HG03159 (cell line): ENCODE measurements around the gene SET.
"Not testable (repeated sequence)": the region's sequence is repeated elsewhere in the genome, so short reads cannot be mapped to it uniquely, and the experiment has no call there.

Experiments used
- ATAC-seq: cut with Tn5 transposase; IDR thresholded peaks from one replicate; pipeline ENCODE4 v1.9.1; 2021; ENCODE audit warnings: mild to moderate bottlenecking, moderate library complexity; ENCODE audit not compliant: unreplicated experiment

The SET gene, protein sequence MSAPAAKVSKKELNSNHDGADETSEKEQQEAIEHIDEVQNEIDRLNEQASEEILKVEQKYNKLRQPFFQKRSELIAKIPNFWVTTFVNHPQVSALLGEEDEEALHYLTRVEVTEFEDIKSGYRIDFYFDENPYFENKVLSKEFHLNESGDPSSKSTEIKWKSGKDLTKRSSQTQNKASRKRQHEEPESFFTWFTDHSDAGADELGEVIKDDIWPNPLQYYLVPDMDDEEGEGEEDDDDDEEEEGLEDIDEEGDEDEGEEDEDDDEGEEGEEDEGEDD

DNA sequence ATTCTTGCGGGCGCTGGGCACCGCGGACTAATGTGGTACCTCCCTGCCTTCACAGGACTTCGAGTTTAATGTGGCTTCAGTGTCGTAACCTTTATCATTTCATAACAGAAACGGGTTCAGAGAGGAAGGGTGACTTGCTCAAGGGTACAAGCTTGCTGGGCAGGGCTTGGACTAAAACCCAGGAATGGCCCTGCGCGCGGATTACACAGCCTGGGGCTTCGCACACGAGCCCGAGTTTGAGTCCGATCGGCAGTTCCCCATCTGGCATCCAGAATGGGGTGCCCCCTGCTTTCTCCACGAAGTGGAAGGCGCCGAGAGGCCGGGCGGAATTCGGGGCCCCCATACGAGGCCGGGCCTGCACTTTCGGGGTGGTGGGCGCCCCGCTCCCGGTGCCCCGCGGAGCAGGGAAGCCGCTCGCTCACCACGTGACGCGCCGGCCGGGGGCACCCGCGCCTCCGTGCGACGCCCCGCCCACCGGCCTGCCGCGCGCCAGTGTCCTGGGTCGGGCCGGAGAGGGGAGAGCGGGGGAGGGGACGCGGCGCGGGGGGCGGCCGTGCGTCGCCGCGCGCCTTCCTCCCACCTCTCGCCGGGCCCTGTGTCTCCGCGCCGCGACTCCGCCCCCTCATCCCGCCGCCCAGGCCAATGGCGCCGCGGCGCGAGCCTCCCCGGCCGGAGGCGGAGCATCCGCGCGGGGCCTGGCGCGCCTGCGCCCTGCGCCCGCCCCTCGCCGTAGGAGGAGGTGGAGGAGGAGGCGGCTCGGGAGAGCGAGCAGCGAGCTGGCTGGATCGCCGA is at the start of gene SET:
Gene SET, plus strand, starts transcription at position 722 of the 792 bp plus-strand sequence. CDS start 361 bp downstream, outside the sequence.
- peak; percentile 65 for ATAC-seq

DNA sequence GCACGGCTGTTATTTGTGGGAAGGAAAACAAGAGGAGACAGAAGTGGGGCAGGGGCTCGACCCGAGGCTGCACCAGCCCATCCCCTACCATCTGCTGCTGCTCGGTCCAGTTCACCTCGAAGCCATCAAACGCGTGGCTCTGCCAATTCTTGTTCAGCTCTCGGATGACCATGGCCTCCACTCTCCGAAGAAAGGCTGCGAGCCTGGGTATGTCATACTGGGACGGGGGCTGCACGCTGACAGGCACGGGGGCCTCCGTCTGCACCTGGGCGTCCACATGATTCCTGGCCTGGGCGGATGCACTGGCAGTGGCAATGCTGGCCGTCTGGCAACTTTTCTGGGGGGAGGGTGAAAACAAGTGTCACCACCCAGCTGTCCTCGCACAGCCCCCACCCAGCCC is 48.4 kb upstream of the SET start:
- ATAC-seq, result no peak

DNA sequence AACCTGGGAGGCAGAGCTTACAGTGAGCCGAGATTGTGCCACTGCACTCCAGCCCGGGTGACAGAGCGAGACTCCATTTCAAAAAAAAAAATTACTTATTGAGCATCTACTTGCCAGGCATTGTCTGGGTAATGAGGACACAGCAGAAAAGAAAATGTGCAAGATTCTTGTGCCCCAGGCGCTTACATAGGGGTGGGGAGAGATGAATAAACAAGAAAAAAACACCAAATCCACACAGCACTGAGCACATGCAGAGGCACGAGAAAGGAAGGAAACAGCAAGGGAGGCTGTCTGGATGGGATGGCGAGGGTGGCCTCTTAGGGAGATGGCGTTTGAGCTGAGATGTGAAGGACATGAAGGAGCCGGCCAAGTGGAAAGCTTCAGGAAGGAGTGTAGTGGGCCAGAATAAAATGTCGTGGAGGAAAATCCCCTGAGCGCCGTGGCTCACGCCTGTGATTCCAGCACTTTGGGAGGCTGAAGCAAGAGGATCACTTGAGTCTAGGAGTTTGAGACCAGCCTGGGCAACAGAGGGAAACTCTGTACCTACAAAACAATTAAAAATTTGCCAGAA is 46.3 kb upstream of the SET start:
- ATAC-seq, result no peak

DNA sequence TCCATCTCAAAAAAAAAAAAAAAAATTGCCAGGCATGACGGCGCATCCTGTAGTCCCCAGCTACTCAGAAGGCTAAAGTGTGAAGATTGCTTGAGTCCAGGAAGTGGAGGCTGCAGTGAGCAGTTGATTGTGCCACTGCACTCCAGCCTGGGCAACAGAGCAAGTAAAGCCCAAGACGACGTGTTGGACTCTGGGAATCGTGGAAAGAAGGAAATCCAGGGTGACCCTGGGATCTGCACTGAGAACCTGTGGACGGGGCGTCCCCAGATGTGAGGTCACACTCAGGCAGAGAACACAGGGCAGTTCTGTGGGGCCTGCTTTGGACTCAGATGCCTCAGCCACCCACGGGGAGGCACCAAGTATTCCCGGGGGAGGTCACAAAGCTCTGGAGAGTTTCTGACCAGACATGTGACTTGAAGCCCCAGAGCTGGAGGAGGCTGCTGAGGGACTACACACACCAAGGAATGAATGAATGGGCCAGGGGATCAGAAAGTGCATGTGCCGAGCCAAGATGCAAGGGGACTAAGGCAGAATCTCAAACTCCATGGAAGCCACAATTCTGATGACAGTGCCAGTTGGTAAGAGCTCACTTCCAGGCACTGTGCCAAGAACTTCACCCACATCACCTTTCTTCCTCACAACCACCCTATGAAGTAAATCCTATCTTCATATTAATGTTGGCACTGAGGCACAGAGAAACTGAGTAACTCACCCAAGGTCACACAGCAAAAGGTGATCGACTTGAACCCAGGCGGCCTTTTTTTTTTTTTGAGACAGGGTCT is 45.3 kb upstream of the SET start:
- no peak for ATAC-seq

DNA sequence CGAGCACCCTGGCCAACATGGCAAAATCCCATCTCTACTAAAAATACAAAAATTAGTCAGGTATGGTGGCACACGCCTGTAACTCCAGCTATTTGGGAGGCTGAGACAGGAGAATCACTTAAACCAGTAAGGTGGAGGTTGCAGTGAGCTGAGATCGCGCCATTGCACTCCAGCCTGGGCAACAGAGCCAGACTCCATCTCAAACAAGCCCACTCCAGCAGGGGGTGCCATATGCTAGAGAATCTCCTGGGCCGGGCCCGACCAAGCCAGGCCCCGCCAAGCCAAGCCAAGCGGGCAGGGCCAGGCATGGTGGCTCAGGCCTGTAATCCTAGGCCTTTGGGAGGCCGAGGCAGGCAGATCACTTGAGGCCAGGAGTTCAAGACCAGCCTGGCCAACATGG is 40.8 kb upstream of the SET start:
- ATAC-seq, result not testable (repeated sequence)

DNA sequence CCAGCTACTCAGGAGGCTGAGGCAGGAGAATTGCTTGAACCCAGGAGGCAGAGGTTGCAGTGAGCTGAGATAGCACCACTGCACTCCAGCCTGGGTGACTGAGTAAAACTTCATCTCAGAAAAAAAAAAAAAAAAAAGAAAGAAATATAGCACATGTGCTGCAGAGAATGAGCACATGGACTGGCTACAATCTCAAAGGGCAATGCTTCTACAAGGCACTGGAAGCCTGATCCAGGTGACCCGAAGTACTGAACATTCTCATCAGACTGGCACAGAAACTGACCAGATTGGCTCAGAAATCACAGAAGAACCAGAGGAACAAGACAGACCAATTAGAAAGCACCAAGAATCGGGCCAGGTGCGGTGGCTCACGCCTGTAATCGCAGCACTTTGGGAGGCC is 37.2 kb upstream of the SET start:
- ATAC-seq, result no peak

DNA sequence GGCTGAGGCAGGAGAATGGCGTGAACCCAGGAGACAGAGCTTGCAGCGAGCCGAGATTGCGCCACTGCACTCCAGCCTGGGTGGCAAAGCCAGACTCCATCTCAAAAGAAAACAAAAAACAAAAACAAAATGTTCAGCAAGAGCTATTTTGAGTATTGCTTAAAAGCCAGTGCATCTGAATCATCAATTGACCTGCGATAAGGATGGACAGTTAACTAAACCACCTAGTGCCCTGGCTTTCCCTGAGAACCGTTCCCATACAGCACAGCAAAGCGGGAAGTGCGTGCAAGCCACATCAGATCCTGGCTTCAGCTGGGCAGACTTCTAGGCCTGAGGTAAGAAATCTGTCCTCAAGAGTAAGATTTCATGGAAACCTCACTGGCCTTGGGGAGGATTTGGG is 35.1 kb upstream of the SET start:
- no peak for ATAC-seq

DNA sequence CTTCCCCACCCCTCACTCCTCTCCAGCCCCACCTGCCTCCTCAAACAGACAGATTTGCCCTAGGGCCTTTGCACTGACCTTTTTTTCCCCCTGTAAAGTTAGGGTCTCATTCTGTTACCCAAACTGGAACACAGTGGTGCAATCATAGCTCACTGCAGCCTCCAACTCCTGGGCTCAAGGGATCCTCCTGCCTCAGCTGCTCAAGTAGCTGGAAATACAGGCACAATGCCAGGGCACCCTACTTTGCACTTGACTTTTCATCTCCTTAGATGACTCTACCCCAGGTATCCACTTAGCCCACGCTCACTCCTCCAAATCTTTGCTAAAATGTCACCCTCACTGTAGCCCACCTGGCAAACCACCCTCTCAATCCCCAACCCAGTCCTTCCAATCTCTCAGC is 34.5 kb upstream of the SET start:
- no peak for ATAC-seq

DNA sequence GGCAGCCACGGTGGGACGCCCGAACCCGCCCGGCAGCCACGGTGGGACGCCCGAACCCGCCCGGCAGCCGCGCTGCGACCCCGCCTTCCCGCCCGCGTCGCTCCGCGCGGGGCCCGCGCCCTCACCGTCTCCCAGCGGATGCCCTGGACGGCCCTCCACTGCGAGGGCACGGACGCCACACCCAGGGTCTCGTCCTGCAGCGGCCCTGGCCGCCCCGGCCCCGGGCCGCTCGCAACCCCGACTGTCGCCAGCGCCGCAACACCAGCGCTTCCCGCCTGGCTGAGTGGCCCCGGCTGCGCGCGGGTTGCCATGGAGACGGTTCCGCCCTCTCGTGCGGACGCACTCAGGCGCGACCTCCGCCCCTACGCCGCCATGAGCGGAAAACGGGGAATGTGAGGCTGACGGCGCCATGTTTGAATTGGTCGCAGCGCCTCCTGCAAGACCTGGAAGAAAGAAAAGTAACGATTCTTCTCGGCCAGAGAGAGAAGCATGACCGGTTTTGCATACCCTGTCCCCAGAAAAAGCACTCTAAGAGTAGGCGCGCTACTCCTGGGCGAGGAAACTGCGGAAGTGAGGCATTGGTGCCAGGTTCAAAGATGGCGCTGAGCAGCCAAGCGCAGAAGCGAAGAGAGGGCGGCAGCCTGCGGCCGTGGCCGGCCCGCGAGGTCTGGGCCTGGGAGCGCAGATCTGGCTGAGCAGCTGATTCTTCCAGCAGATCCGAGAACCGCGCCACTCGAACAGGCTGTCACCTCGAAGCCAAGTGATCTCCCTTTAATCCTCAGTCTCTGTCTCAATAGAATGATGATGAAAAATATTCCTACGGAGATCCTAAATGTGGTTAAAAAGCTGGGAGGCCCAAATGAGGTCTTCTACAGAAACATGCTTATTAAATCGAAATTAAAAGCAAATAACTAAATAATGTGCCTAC is 32.3 kb upstream of the SET start, which contains the start of gene DYNC2I2:
Gene DYNC2I2, minus strand, starts transcription at position 432 of the 928 bp plus-strand sequence. Its CDS starts 121 bp downstream, at position 311.
- peak; percentile 74 for ATAC-seq

DNA sequence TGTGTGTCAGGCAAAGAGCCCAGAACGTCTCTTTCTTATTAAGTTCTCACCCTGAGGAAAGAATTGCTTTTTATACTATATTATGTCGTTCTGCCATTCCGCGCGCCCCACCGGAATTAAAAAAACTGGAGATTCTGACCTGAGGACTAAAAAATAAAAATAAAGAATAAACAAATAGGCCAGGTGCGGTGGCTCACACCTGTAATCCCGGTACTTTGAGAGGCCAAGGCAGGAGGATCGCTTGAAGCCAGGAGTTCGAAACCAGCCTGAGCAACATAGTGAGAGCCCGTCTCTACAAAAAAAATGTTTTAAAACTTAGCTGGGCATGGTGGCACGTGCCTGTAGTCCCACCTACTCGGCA is 31.7 kb upstream of the SET start:
- ATAC-seq, result no peak

DNA sequence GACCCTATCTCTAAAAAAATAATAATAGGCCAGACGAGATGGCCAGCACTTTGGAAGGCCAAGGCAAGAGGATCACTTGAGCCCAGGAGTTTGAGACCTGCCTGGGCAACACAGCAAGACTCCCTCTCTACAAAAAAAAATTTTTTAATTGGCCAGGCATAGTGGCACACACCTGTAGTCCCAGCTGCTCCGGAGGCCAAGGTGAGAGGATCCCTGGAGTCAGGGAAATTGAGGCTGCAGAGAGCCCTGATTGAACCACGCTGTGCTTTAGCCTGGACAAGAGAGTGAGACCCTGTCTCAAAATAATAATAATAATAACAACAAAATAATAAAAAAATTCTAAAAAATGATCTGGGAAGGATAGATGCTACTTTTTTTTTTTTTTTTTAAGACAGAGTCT is 31.2 kb upstream of the SET start:
- ATAC-seq, result no peak

DNA sequence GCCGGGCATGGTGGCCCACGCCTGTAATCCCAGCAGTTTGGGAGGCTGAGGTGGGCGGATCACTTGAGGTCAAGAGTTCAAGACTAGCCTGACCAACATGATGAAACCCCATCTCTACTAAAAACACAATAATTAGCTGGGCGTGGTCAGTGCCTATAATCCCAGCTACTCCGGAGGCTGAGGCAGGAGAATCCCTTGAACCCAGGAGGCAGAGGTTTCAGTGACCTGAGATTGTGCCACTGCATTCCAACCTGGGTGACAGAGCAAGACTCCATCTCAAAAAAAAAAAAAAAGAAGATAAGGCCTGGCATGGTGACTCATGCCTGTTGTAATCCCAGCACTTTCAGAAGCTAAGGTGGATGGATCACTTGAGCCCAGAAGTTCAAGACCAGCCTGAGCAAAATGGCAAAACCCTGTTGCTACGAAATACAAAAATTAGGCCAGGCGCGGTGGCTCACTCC is 22.5 kb upstream of the SET start:
- not testable (repeated sequence) for ATAC-seq

DNA sequence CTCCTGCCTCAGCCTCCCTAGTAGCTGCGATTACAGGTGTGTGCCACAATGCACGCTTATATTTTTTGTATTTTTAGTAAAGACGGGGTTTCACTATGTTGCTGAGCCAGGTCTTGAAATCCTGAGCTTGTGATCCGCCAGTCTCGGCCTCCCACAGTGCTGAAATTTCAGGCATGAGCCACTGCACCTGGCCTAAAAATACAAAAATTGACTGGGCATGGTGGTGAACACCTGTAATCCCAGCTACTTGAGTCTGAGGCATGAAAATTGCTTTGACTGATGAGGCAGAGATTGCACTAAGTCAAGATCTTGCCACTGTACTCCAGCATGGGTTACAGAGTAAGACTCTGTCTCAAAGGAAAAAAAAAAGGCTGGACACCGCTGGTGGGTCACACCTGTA is 19.2 kb upstream of the SET start:
- no peak for ATAC-seq

DNA sequence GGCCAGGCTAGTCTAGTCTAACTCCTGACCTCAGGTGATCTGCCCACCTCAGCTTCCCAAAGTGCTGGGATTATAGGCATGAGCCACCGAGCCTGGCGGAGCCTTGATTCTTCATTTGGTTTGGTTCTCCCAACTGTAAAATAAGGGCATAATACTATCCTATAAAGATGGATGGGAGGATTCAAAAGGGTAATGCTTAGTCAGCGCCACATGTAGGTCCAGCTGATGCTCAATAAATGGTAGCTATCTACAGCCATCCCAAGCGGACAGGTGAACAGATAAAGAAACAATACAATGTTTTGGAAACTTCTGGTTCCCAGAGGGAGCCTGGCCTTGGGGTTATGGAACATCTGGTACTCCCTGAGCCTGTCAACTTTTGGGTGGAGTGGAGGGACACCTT is 13.6 kb upstream of the SET start:
- ATAC-seq, result no peak

DNA sequence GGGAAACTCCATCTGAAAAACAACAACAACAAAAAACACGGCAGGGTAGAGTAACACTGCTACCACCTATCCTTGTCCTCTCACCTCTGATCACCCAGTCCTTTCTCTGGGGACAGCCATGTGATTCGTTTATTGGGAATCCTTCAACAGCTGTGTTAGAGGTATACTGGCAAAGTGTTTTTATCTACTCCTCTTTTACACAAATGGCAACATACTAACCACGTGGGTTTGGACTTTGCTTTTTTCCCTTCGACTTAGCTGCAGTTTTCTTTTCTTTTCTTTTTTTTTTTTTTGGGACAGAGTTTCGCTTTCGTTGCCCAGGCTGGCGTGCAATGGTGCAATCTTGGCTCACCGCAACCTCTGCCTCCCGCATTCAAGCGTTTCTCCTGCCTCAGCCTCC is 11.2 kb upstream of the SET start:
- ATAC-seq, result no peak

DNA sequence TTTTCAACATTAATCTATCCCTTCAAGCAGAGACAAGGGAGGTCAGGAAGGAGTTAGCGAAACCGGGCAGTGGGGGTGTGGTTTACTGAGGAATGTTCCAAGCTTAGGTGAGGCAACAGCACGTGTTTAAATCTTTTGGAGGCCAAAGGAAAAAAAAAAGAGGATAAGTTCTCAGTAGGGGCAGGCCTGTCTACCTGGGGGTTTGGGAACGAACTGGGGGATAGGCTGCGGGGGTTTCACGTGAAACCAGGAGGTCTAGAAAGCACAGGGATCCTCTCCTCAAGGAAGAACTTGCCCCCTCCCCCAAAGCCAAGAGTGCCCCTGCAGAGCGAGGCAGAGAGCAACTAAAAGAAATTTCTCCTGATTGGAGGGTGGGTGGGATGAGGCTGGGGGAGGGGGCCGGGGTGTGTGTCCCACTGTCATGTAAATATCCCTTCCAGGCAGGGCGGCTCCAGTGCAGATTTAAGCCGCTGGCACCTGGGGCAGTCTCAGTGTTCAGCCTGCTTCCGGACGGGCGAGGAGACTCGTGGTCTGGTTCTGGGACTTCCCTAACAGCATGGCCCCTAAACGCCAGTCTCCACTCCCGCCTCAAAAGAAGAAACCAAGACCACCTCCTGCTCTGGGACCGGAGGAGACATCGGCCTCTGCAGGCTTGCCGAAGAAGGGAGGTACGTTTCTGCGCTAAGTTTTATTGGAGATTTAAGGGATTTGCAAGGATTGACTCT is 5.5 kb upstream of the SET start:
- no peak for ATAC-seq

DNA sequence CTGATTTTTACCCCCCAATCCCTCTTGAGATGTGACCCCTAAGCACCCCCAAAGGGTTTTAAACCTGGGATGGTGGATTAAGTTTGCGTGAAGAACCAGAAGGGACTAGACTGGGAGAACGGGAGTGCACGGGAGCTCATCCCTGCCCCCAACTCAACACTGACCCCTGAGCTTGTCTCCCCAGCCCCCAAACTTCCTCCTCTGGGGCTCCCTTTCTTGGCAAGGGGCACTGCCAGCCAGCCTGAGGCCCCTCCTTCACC is 5.0 kb upstream of the SET start:
- ATAC-seq, result no peak

DNA sequence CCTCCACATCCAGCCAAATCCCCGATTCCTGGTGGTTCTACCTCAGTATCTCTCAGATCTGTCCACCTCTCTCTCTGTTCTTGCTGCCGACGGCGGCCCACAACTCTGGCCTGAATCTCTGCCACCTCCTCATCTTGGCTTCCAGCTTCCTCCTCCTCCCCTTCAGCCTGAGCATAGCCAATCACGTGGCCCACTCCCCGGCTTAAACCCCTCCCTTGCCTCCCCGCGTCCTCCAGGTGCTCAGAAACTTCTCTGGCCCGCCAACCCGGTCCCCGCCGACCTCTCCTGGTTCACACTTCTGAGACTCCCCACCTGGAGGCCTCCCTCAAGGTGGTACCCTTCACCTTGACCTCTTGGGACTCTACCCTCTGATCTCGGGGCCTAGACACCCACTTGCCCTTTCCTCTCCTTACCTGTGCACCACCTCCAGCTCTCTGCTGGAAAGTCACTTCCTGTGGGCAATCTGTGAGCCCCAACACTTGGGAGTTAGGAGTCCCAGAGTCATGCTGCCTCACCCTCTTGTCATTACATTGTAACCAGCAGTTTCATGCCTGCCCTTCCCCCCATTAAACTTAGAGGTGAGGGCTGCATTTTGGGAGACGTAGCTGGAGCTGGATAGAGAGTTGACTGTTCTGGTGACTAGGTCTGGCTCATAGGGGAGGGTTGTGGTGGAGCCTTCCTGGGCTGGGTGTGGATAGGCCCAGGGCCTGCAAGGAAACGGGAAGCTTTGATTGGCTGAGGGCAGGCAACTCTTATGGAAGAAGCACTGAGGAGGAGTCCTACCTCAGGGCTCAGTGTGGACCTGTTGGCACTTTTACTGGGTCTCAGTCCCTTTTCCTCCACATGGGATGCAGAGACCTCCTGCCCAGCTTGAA is 4.5 kb upstream of the SET start:
- ATAC-seq, result peak; percentile 28
